Activated naive CD8-positive, alpha-beta T cell (primary cell): ENCODE measurements around the gene KCNK17.

Experiments
- H3K27ac Mint-ChIP-seq: one replicate; pipeline ENCODE4 v1.8.0; 2021; ENCODE audit warnings: mixed read lengths
- H3K27me3 Mint-ChIP-seq: one replicate; pipeline ENCODE4 v1.8.0; 2021; ENCODE audit warnings: mixed read lengths
- H3K36me3 Mint-ChIP-seq: one replicate; pipeline ENCODE4 v1.8.0; 2021; ENCODE audit warnings: mixed read lengths
- H3K4me1 Mint-ChIP-seq: one replicate; pipeline ENCODE4 v1.8.0; 2021; ENCODE audit warnings: low read depth, mixed read lengths
- H3K4me3 Mint-ChIP-seq: one replicate; pipeline ENCODE4 v1.8.0; 2021; ENCODE audit warnings: mild to moderate bottlenecking, mixed read lengths
- H3K9me3 Mint-ChIP-seq: one replicate; pipeline ENCODE4 v1.8.0; 2021; ENCODE audit warnings: low read depth, mixed read lengths

KCNK17 gene

DNA sequence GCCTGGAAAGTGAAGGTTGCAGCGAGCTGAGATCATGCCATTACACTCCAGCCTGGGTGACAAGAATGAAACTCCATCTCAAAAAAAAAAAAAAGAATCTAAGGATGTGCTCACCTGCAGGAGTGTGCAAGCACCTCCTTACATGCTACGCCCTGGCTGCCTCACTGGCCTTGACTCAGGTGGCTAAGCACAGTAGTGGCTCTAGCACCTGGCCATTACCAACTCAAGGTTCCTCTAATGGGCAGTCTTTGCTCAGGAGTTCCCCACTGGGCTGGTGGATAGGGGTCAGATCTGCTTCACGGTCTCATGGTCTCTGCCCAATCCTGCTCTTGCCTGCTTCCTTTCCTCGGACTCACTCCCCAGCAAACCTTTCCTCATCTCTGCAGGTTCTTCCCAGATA, 39.7 kb downstream of the KCNK17 start:
- no peak overlapping the region for H3K4me3 Mint-ChIP-seq
- no peaks in the 10 kb centered on the region for H3K9me3 Mint-ChIP-seq
- peaks cover 2% of the 10 kb centered on the region for H3K27me3 Mint-ChIP-seq
- H3K4me1 Mint-ChIP-seq = no peaks in the 10 kb centered on the region
- H3K27ac Mint-ChIP-seq = no peak overlapping the region
- H3K36me3 Mint-ChIP-seq = no peaks in the 10 kb centered on the region

GRCh38 chr6:39273406-39273821, 40.8 kb downstream of the KCNK17 start:
- H3K27ac Mint-ChIP-seq = no peak overlapping the region
- no peaks in the 10 kb centered on the region for H3K36me3 Mint-ChIP-seq
- H3K4me1 Mint-ChIP-seq = no peaks in the 10 kb centered on the region
- peaks cover 2% of the 10 kb centered on the region for H3K27me3 Mint-ChIP-seq
- H3K4me3 Mint-ChIP-seq = no peak overlapping the region
- no peaks in the 10 kb centered on the region for H3K9me3 Mint-ChIP-seq

- no peaks in the 10 kb centered on the region for H3K27me3 Mint-ChIP-seq
- H3K4me3 Mint-ChIP-seq = no peak overlapping the region
- H3K4me1 Mint-ChIP-seq = peaks cover 4% of the 10 kb centered on the region
- H3K27ac Mint-ChIP-seq = no peak overlapping the region
- no peaks in the 10 kb centered on the region for H3K36me3 Mint-ChIP-seq
- H3K9me3 Mint-ChIP-seq = no peaks in the 10 kb centered on the region
These were observed 44.3 kb downstream of the KCNK17 start for GRCh38 chr6:39269961-39270360.

GRCh38 chr6:39268721-39269120, 45.5 kb downstream of the KCNK17 start:
- Mint-ChIP-seq H3K9me3 (no peaks in the 10 kb centered on the region), H3K27ac (no peak overlapping the region), H3K4me1 (peaks cover 6% of the 10 kb centered on the region)

GRCh38 chr6:39268171-39268570, 46.0 kb downstream of the KCNK17 start:
- Mint-ChIP-seq H3K9me3 (no peaks in the 10 kb centered on the region), H3K4me1 (peaks cover 11% of the 10 kb centered on the region), H3K27ac (no peak overlapping the region), H3K4me3 (no peak overlapping the region), H3K36me3 (no peaks in the 10 kb centered on the region), H3K27me3 (no peaks in the 10 kb centered on the region)

More at GRCh38 chr6:39268721-39269120, 45.5 kb downstream of the KCNK17 start:
- no peaks in the 10 kb centered on the region for H3K27me3 Mint-ChIP-seq
- H3K36me3 Mint-ChIP-seq = no peaks in the 10 kb centered on the region
- H3K4me3 Mint-ChIP-seq = no peak overlapping the region

- Mint-ChIP-seq H3K9me3 (no peaks in the 10 kb centered on the region), H3K27me3 (peaks cover 2% of the 10 kb centered on the region), H3K4me3 (no peak overlapping the region)
These were observed 47.4 kb downstream of the KCNK17 start for GRCh38 chr6:39266782-39267355.

DNA sequence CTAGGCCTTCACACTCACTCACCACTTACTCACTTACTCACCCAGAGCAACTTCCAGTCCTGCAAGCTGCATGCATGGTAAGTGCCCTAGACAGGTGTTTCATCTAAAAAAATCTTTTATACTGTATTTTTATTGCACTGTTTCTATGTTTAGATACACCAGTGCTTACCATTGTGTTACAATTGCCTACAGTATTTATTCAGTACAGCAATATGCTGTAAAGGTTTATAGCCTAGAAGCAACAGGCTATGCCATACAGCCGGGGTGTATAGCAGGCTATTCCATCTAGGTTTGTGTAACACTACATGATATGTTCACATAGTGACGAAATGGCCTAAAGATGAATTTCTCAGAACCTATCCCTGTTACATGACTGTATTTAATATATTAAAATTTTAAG, 47.8 kb downstream of the KCNK17 start:
- Mint-ChIP-seq H3K9me3 (no peaks in the 10 kb centered on the region), H3K27me3 (peaks cover 2% of the 10 kb centered on the region), H3K4me1 (peaks cover 13% of the 10 kb centered on the region), H3K36me3 (no peaks in the 10 kb centered on the region), H3K27ac (no peak overlapping the region), H3K4me3 (no peak overlapping the region)

More at GRCh38 chr6:39266782-39267355, 47.4 kb downstream of the KCNK17 start:
- no peak overlapping the region for H3K27ac Mint-ChIP-seq
- no peaks in the 10 kb centered on the region for H3K36me3 Mint-ChIP-seq
- H3K4me1 Mint-ChIP-seq = peaks cover 13% of the 10 kb centered on the region

DNA sequence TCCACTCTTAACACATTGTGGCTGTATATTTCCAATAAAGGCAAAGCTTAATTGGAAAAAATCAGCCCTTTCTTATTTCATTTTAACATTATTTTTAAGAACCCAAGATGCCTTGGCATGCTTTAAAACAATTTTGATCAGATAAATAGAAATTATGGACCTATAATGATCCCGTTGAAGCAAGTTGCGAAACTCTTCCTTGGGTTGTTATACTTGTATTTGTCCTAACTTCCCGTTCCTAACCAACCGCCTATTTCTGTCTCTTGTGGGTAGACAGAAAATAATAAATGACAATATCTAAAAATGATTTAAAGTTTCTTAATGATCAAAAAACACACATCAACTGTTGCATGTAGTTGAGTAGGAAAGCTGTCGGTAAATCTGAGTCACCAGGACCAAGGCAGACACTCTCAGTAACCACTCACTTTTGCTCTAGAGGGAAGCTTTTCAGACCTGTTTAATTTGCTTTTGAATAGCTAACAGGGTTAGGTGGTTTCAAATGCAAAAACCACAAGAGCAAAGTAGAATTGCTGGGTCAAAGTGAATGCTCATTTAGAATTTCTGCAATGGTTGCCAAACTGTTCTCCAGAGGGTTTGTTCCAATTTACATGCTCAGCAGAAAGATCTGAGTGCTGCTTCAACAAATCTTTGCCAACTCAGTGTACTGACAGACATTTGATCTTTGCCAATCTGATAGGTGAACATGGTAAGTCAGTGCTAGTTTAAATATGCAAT, 50.7 kb downstream of the KCNK17 start:
- Mint-ChIP-seq H3K9me3 (no peaks in the 10 kb centered on the region), H3K27ac (peak overlapping the region; percentile 23), H3K27me3 (peaks cover 4% of the 10 kb centered on the region), H3K36me3 (no peaks in the 10 kb centered on the region), H3K4me3 (no peak overlapping the region), H3K4me1 (peaks cover 13% of the 10 kb centered on the region)

GRCh38 chr6:39261751-39262150, 52.5 kb downstream of the KCNK17 start:
- Mint-ChIP-seq H3K4me1 (peaks cover 10% of the 10 kb centered on the region), H3K27ac (no peak overlapping the region), H3K4me3 (no peak overlapping the region), H3K9me3 (no peaks in the 10 kb centered on the region), H3K27me3 (peaks cover 5% of the 10 kb centered on the region), H3K36me3 (no peaks in the 10 kb centered on the region)

GRCh38 chr6:39260953-39261352, 53.3 kb downstream of the KCNK17 start:
- Mint-ChIP-seq H3K9me3 (no peaks in the 10 kb centered on the region), H3K27ac (no peak overlapping the region), H3K36me3 (no peaks in the 10 kb centered on the region), H3K4me1 (peaks cover 9% of the 10 kb centered on the region), H3K4me3 (no peak overlapping the region), H3K27me3 (peaks cover 5% of the 10 kb centered on the region)

GRCh38 chr6:39260456-39260855, 53.8 kb downstream of the KCNK17 start:
- Mint-ChIP-seq H3K27me3 (peaks cover 5% of the 10 kb centered on the region), H3K4me1 (peaks cover 9% of the 10 kb centered on the region), H3K36me3 (no peaks in the 10 kb centered on the region), H3K27ac (no peak overlapping the region), H3K9me3 (no peaks in the 10 kb centered on the region), H3K4me3 (no peak overlapping the region)

GRCh38 chr6:39256294-39256940, 57.8 kb downstream of the KCNK17 start:
- no peaks in the 10 kb centered on the region for H3K4me1 Mint-ChIP-seq
- no peaks in the 10 kb centered on the region for H3K36me3 Mint-ChIP-seq
- no peak overlapping the region for H3K27ac Mint-ChIP-seq
- no peaks in the 10 kb centered on the region for H3K9me3 Mint-ChIP-seq
- H3K4me3 Mint-ChIP-seq = no peak overlapping the region
- peaks cover 5% of the 10 kb centered on the region for H3K27me3 Mint-ChIP-seq

GRCh38 chr6:39254999-39255535, 59.2 kb downstream of the KCNK17 start:
- H3K27ac Mint-ChIP-seq = no peak overlapping the region
- H3K4me3 Mint-ChIP-seq = no peak overlapping the region
- no peaks in the 10 kb centered on the region for H3K9me3 Mint-ChIP-seq
- H3K4me1 Mint-ChIP-seq = no peaks in the 10 kb centered on the region
- peaks cover 5% of the 10 kb centered on the region for H3K27me3 Mint-ChIP-seq
- no peaks in the 10 kb centered on the region for H3K36me3 Mint-ChIP-seq

- peaks cover 3% of the 10 kb centered on the region for H3K36me3 Mint-ChIP-seq
- no peaks in the 10 kb centered on the region for H3K9me3 Mint-ChIP-seq
- H3K4me1 Mint-ChIP-seq = peaks cover 2% of the 10 kb centered on the region
These were observed 62.8 kb downstream of the KCNK17 start for GRCh38 chr6:39251406-39251805.

DNA sequence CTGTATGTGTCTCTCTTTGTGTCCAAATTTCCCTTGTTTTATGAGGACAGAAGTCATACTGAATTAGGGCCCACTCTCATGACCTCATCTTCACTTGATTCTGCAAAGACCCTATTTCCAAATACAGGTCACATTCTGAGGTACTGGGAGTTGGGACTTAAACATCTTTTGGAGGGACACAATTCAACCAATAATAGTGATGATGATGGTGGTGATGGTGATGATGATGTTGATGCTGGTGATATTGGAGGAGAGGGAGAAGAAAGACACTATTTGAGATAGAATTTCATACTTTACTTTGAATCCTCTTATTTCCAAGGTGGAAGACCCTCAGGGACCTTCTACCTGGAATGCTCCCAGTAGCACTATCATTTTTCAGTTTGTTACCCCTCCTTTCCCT, 63.7 kb downstream of the KCNK17 start:
- peaks cover 2% of the 10 kb centered on the region for H3K4me1 Mint-ChIP-seq
- H3K4me3 Mint-ChIP-seq = no peak overlapping the region
- no peaks in the 10 kb centered on the region for H3K9me3 Mint-ChIP-seq
- peaks cover 3% of the 10 kb centered on the region for H3K36me3 Mint-ChIP-seq
- H3K27ac Mint-ChIP-seq = no peak overlapping the region
- peaks cover 2% of the 10 kb centered on the region for H3K27me3 Mint-ChIP-seq

More at GRCh38 chr6:39251406-39251805, 62.8 kb downstream of the KCNK17 start:
- no peak overlapping the region for H3K27ac Mint-ChIP-seq
- H3K27me3 Mint-ChIP-seq = peaks cover 2% of the 10 kb centered on the region
- no peak overlapping the region for H3K4me3 Mint-ChIP-seq
